GM18861 (cell line): ENCODE results near the gene ZHX3.
A peak's percentile ranks its signal among the peaks of the same experiment; 100 is the strongest.

Experiments
- ATAC-seq: cut with Tn5 transposase; IDR thresholded peaks from one replicate; pipeline ENCODE4 v1.9.1; 2021; ENCODE audit not compliant: unreplicated experiment

Gene ZHX3

DNA sequence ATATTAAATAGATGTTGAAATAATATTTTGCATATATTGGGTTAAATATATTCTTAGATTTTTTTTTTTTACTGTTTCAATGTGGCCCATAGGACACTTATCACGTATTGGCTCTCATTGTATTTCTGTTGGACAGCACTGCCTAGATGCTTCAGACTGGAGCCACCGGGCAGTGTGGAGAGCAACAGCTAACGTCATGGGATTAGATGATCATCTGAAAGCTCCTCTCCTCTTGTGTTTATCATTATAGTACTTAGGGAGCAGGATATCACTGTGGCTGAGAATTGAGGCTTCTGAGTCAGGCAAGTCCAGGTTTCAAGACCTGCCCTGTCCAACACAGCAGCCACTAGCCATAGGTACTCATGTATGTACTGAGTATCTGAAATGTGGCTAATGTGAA, 87.4 kb downstream of the ZHX3 start:
- no peak for ATAC-seq

DNA sequence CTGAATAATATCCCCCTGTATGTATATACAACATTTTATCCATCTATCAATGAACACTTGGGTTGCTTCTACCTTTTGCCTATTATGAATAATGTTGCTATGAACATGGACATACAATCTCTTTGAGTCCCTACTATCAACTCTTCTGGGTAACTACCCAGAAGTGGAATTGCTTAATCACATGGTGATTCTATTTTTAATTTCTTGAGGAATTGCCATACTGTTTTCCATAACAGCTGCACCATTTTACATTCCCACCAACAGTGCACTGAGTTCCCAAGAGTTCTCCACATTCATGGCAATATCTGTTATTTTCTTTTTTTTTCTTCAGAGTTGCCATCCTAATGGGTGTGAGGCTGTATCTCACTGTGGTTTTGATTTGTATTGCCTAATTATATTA, 88.3 kb downstream of the ZHX3 start:
- ATAC-seq = no peak

DNA sequence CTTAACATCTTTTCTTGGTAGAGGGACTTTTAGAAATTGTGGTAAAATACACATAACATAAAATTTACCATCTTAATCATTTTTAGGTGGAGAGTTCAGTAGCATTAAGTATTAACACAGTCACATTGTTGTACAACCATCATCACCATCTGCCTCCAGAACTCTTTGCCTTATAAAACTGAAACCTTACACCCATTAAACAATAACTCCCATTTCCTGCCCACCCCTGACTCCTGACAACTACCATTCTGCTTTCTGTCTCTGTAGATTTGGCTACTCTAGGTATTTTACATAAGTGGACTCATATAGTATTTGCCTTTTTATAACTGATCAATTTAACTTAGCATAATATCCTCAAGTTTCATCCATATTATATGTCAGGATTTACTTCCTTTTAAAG, 88.7 kb downstream of the ZHX3 start:
- ATAC-seq = peak; percentile 69

DNA sequence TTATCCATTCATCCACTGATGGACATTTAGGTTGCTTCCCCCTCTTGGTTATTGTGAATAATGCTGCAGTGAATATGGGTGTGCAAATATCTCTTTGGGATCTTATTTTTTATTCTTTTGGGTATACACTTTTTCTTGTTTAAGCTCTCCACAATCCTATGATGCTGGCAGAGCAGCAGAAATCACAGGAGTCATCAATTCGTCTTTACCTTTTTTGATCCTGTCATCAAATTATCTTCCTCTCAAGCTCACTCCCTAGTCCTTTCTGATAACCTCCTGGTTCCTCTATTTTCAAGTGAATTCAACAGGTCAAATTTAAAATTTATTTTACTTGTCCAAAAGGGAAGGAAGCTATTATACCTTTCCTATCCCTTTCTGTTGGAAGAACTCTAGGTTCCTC, 91.1 kb downstream of the ZHX3 start:
- ATAC-seq = no peak

DNA sequence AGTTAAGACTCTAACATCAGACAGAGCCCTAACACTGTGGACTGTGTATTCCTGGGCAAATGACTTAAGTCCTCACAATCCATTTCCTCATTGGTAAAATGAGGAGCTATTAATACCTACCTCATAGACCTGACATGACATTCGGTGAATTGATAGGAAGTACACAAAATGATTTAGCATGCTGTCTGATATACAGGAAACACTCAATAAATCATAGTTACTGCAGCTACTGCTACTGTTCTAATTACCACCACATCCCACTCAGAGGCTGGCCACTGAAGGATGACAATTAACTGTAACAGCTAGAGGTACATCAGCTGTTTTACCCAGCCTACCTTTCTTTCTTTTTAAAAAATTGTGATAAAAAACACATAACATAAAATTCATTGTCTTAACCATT, 92.4 kb downstream of the ZHX3 start:
- ATAC-seq = no peak

DNA sequence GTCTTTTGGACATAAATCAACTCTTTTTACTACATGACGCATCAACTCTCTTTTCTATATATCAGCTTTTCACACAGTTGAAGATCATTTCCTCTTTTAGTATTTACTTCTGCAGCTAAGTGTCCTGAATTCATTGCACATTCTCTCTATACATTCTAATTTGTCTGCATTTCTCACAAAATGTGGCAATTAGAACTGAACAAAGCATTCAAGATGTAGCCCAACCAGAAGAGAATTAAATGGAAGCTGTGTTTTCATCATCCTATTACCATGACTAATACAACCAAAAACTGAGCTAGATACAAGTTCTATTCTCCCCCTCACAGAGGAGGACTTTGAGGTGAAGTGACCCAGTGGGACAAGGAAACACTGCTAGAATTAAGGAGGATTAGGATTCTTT, 93.2 kb downstream of the ZHX3 start:
- no peak for ATAC-seq

DNA sequence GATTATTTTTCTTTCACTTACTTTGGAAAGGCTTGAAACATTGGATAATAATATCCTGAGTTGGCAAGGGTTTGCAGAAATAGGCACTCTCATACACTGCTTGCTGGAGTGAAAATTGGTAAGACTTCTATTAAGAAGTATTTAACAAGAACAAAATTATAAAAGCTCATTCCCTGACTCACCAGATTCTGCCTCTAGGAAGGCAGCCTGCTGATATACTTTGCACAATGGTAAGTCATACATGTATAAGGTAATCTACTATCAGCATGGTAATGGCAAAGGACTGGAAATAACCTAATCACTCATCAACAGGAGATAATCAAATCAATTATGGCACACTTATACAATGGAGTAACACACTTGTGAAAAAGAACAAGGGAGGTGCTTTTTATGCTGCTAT, 94.4 kb downstream of the ZHX3 start:
- no peak for ATAC-seq

- no peak for ATAC-seq
Observed at GRCh38 chr20:41222703-41223102, 94.8 kb downstream of the ZHX3 start.

DNA sequence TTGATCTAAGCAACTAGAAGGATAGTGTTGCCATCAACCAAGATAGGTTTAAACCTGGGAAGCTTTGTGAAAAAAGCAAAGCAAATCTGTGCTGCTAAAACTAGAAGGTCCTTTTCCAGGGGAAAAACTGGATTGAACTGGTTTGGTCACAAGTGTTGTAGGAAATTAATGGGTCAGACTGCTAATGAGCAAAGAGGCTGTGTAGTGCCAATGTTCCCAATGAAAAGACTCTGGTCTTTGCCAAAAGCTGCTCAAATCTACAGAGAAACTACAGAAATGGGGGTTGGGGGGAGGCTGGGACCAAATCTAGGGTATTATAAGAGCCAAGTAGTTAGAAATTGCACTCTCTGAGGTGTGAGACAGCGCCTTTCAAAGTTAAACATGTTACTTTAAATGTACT, 95.2 kb downstream of the ZHX3 start:
- ATAC-seq = no peak

- no peak for ATAC-seq
Observed at GRCh38 chr20:41221614-41222218, 95.8 kb downstream of the ZHX3 start.

DNA sequence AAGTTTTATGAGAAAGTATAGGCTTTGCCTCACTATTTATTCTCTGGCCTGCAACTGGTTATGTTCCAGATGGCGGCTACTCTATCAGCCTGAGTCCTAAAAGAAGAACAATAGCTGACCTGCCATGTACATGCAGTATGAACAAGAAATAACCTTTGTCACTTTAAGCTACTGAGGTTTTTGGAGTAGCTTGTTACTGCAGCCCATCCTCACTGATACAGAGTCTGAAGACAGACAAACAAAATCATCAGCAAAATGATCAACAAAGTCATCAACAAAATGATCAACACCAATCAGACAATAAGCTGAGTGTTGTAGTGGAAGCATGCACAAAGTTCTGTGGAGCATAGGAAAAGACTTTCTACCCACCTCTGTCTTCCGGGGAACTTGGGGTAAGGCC, 97.7 kb downstream of the ZHX3 start:
- no peak for ATAC-seq

- ATAC-seq = no peak
Observed at GRCh38 chr20:41218466-41218865, 99.1 kb downstream of the ZHX3 start.

- no peak for ATAC-seq
Observed at GRCh38 chr20:41217422-41217821, 100.1 kb downstream of the ZHX3 start.

DNA sequence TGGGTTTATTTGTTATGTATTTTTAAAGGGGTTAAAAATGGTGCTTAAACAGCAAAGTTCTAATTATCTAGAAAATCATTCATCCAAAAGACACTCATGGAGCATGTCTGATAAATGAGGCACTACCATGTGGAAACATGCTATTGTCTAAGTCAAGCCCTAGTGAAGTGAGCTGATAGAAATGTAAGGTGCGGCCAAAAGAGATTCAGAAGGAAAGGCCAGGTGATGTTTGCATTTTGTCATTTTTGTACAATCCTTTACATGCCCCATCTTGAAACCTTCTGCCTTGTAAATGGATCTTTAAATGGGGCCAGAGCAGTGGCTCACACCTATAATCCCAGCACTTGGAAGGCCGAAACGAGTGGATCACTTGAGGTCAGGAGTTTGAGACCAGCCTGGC, 102.9 kb downstream of the ZHX3 start:
- no peak for ATAC-seq

DNA sequence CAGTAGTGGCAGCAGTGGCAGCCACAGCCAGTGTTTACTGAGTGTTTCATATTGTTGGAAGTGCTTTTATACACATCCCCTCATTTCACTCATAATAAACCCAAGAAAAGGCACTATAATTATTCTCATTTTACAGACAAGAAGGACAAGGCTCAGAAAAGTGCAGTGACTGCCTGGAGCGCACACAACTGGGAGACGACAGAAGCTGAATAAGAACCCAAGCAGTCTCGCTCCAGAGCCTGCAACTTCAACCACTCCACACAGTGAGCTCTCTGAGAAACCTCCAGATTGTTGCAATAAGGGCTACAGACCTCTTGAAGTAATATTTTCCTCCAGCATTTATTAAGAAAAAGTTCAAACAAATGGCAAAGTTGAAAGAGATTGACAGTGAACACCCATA, 103.3 kb downstream of the ZHX3 start:
- ATAC-seq = no peak

GRCh38 chr20:41213150-41213820, 104.2 kb downstream of the ZHX3 start:
- no peak for ATAC-seq

DNA sequence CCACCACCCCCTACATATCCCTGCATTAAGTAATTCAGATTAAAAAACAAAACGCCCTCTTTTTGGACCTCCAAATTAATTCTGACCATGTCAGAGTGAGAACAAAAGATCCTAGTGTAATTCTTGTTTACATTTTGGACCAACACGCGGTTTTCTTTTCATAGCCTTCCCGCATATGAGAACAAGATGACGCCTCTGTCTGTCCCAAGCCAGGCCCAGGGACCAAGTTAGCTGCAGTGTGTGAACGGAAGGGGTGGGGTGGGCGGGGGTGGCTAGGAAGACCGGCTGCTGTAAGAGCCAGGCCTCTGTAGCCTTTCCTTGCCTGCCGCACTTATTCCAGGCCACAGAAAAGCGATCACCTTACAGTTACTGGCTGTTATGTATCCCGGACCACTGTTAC, 112.2 kb downstream of the ZHX3 start:
- ATAC-seq = no peak

DNA sequence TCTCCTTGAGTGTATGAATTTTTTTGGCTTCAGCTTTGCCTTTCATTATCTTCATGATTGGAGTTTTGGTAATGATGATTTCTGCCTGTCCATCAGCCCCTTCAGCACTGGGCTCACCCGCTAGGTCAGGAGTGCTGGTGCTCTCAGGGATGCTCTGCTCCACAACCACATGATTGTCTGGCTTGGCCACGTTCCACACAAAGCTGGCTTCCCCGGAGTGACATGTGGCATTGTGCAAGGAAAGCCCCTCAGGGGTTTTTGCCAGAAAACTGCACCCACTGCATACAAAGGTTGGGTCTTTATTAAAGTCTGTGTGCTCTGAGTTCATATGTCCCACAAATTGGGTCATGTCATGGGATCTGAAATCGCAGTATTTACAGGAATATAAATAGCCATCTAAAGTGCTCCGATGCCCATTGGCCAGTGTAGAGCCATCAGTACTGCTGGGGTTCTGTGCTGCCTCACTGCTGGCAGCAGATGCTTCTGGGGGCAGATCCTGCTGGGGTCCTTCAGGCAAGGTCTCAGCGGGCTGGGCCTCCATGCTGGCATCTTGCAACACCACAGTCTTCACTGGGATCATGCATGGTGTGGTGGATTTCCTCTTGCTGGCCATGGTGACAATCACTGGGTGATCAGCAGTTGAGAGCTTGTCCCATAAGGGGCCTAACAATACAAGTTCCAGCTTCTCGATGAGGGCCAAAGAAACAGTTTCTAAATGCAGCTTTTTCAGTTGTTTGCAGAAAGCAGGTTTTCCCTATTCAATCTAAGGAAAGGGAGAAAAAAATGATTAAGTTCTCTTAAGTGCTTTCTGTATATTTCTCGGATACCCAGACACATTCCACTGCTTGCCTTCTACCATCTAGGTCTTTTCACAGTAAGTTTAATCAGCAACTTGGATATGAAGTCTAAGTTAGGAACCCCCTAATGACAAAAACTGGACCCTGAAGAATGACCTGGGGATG, 112.9 kb downstream of the ZHX3 start:
- ATAC-seq = no peak

DNA sequence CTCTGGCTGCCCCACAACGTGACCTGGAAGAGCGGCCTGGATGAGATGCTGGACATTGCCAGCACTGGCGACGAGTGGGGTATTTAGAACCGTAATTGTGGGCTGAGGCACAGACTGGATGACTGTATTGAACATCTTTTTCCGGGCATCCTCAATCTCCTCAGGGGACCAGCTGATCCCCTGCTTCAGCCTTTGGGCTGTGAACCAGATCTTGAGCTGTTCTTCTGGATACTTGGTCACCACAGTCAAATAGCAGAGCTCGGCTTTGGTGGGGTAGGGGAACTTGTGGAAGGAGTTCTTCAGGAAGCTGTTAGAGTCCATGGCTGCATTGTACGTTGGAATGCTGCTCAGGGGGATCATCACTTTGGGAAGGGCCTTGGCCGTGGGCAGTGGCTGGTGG, 113.9 kb downstream of the ZHX3 start:
- no peak for ATAC-seq

DNA sequence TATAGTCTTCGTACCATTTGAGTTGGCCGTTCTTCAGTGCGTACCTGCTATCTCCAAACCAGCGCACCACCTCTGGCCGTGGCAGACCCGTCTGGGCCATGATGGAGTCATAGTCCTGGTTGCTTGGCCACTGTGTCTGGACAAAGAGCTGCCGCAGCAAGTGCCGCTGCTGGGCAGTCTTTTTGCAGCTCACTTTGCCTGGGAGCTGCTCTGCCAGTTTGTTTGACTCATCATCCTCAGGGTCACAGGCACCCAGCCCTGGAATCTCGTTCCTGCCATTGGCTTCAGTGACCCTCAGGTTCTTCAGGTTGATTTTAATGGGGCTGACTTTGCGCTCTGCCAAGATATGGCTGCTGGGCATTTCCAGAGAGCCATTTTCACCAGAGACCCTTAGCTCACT, 115.1 kb downstream of the ZHX3 start:
- ATAC-seq = no peak

- no peak for ATAC-seq
Observed at GRCh38 chr20:41201760-41202159, 115.8 kb downstream of the ZHX3 start.
